ENCODE results near the gene EYS. TPM values are rescaled to one million over a fixed set of nuclear protein-coding genes. Genes with fewer than 3 reads are reported as not detected.

Gene EYS
- total RNA-seq, 1 donor, result under 0.01 TPM

DNA sequence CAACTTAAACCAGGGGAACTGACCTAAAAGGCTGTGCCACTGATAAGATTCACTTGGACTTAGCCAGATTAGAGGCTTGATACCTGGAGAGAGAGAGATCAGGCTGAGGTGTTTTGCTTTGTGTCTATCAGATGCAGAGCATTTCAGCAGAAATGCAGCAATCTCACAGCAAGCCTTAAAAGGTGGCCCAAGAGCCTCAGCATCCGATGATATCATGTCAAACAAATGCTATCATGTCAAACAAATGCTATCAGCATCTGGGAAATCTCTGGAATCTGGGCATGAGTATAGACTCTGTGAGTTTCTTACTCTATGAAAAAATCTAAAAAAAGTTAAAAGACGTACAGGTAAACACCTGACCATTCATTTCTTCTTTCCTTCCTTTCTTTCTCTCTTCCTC is 718.9 kb downstream of the EYS start:
- DNase-seq (ENCODE audit: low read depth in 2 of 3, low spot score in 2 of 3), result no peak

DNA sequence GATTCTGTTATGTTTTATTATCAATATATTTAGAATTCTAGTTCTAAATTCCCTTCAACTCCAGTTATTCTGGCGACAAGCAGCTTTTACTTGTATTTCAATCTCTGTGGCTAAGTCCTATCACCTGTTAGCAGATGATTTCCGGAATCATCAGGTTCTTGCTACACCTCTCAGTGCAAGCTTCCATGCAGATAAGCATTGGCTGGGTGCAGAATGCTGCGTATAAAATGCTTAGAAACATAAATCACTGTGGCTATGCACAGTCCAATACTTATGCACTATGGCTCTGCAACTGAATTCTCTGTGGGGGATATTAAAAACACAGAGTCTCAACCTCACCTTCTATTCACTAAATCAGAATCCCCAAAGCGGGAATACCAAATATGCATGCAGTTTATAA is 720.0 kb downstream of the EYS start:
- DNase-seq (ENCODE audit: low read depth in 2 of 3, low spot score in 2 of 3), result no peak

DNA sequence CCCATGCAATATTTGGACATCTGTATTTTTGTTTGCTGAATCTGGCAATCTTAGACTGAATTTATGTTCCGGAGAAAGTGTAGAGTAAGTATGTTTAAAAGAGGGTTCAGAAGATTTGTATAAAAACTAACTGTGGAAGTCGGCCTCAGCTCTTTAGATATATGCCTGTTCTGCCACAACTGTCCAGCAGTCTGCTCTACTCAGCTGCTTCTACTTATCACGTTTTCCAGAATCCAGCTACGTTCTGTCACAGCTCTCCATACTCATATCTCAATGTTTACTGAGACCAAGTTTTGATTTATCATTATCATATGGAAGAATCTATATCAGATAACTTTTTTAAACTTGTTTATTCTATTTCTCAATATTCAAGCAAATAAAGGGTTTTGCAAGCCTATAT is 721.3 kb downstream of the EYS start:
- DNase-seq (ENCODE audit: low read depth in 2 of 3, low spot score in 2 of 3), result no peak

DNA sequence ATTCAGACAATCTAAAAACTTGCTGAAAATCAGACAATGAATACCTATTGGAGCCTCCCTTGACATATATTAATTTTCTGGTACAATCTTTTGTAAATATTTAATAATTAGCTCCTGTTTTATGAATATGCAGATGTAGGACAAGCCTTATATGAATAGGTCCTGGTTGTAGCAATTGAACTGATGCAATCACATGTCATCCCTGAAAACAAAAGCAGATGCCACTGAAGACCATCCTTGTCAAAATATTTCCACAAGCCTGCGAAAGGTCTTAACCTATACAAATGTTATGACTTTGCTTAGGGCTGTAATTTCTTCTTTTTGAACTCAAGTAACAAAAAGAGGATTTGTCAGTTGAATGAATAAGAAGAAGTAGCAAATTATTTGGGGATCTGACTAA is 722.1 kb downstream of the EYS start:
- no peak for DNase-seq (ENCODE audit: low read depth in 2 of 3, low spot score in 2 of 3)

DNA sequence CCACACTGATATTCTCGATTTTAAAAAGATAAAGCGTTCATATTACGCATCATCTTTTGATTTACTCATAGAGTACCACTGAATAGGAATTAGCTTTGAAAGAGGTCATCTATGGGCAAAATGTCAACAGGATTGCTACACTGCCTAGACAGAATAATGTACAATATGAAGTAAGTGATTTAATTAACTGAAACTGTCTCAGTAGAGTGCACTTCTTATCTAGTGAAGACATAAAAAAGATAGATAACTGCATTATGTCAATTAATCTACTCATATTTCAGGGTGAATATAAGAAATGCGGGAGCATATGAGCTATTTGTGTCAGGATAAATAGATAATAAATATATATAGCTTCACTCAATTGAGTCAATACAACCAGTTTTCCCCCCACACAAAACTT is 723.9 kb downstream of the EYS start:
- no peak for DNase-seq (ENCODE audit: low read depth in 2 of 3, low spot score in 2 of 3)

DNA sequence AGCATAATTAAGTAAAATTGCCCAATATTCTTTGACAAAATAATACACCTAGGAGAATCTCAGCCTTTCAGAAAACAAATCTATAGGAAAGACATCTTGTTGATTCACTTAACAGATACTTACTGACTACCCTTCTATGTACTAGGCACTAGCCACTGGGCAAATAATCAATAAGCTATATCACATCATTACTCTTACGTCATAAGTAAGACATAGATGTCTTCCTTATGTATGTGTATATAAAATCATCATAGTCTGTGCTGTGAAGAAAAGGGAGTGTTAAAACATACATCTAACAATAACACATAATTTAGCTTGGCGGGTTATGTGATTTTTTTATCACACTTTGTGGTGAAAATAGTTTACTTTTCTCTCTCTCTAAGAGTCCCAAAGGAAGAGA is 733.9 kb downstream of the EYS start:
- DNase-seq (ENCODE audit: low read depth in 2 of 3, low spot score in 2 of 3), result no peak

DNA sequence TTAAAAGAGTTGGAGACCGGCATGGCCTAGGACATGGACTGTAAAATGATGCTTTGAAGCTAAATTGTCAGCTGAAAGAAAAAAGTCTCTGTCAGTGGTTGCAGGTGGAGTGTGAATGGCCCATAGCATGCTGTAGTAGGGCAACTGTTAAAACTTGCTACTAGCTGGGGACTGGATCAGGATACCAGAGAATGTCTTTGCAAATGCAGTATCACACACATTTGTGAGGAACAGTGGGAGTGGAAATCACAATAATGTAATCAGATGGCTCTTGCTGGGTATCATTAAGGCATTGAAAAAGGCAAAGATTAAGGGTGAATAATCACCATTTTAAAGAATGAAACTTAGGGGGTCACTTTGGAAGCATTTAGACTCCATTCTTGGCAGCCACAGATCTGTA is 737.9 kb downstream of the EYS start:
- no peak for DNase-seq (ENCODE audit: low read depth in 2 of 3, low spot score in 2 of 3)

DNA sequence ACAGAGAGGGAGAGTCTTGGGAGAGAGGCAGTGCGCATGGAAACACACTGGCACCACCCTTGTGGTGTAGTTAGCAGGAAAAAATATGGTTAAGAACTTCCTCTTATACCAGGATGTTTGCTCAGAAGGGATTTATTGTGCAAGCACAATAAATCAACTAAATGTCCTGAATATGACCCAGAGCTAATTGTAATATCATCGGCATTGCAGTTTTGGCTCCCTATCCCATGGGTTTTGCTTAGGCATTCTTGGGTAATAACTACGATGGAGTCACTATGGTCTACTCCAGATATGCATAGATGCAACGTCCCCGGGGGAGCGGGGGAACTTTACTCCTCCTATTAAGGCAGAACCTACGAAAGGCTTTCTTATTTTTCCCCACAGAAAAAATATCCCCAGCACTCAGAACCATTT is 751.6 kb downstream of the EYS start:
- DNase-seq (ENCODE audit: low read depth in 2 of 3, low spot score in 2 of 3), result peak in 2 of 3 donors; percentile 51 to 87

DNA sequence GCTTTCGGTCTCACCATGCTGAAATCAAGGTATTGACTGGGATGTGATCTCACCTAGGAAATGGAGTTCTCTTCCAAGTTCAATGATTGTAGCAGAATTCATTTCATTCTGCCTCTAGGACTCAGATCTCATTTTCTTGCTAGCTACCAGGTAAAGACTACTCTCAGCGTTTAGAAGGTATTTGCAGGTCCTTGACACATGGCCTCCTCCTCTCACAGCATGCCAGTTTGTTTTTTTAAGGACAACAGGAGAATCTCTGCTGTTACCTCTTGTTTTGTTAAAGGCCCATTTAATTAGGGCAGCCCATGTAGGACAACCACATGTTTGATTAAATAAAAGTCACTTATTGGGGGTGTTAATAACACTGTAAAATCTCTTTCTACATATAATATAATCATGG is 757.8 kb downstream of the EYS start:
- DNase-seq (ENCODE audit: low read depth in 2 of 3, low spot score in 2 of 3), result no peak

DNA sequence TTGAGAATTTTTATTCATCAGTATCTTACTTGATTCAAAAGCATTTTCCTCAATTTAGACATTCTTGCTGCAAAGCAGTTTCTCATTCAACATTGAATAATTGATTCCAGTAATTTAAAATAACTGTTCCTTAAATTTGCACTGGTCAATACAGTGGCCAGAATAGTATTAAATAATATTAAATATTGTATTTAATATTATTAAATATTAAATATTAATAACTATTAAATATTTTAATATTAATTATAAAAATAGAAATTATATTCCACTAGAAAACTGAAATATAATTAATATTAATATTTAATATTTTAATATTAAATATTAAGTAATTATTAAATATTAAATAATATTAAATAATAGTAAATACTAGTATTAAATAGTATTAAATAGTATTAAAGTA is 758.8 kb downstream of the EYS start:
- no peak for DNase-seq (ENCODE audit: low read depth in 2 of 3, low spot score in 2 of 3)

DNA sequence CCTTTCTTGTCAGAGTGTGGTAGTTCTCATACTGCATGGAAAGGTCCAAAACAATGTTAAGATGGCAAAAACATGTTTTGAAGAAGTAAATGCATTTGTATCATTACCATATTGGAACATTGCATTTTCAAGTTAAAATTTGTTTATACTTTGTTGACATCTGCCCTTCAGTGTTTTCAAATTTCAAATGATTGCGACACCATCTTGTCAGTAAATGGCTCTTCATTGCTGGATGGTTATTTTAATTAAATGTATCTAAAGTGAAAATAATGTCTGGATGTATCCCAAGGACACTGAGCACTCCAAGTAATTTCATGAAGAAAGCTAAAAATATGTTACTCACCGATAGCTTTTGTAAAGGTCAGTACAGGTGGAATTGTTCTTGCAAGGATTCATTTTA is 761.6 kb downstream of the EYS start:
- no peak for DNase-seq (ENCODE audit: low read depth in 2 of 3, low spot score in 2 of 3)

DNA sequence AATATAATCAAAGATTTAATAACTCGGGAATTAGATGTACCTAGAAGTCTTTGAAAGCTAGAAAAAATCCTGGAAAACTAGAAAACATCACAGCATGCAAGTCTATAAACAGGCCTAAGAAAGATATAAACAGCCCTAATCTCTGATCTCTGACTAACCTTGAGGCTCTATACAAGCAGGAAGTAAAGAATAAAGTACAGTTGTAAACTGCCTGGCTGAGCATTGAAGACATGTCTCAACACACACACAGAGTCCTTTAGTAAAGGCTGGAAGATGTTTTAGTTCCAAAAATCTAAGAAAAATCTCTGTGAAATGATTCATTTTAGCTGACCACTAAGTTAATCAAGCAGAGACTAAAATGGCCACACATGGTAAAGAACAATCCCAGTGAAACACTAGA is 774.5 kb downstream of the EYS start:
- DNase-seq (ENCODE audit: low read depth in 2 of 3, low spot score in 2 of 3), result no peak

DNA sequence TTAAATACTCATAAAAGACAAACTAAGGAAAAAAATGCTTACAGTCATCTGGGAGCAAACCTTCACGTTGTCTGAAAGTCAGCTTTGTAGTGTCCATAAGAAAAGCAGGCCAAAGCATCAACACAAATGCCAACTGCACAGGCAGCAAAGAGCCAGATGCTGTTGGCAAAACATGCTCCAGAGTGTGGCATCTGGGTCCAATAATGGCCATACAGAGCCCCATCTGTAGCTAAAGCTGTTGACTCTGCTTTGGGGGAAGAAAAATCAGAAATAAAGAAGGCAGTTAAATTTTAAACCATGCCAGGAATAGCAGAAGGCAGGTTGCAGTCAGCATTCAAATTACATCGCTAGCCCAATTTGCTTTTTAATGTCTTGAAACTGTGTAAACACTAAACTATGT is 776.3 kb downstream of the EYS start:
- DNase-seq (ENCODE audit: low read depth in 2 of 3, low spot score in 2 of 3), result no peak

DNA sequence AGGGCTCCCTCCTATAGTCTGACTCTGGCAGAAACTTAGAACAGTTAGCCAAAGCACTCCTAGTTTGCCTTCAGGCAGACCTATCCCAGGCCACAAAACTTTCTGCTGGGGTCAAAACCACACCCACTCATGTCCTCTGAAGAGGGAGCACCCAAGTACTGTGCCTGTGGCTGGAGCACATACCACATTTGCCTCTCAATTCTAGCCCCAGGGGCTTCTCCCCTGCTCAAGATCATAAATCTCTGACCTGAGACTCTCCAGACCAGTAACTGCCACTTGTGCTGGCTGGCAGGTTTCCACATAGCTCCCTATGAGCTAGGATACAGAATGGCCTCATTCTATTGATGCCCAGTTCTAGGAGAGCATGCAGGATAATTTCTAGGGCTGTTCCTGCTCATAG is 781.0 kb downstream of the EYS start:
- no peak for DNase-seq (ENCODE audit: low read depth in 2 of 3, low spot score in 2 of 3)

DNA sequence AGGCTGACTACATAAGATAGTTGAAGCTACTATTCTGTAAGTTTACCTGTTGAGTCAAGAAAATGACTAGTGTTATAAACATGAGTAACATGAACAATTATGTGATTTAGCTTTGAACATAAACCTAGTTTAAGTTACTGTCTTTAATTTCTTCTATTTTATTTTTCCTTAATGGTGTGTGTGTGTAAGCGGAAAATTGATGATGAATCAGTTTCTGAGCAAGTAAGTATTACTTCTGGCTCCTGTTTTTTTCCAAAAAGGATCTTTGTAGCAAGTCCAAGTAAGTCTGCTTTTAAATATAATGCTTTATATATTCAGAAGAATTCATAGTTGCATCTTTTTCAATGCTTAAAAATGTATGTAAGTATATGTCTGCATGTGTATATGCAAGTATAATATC is 786.8 kb downstream of the EYS start:
- DNase-seq (ENCODE audit: low read depth in 2 of 3, low spot score in 2 of 3), result no peak

DNA sequence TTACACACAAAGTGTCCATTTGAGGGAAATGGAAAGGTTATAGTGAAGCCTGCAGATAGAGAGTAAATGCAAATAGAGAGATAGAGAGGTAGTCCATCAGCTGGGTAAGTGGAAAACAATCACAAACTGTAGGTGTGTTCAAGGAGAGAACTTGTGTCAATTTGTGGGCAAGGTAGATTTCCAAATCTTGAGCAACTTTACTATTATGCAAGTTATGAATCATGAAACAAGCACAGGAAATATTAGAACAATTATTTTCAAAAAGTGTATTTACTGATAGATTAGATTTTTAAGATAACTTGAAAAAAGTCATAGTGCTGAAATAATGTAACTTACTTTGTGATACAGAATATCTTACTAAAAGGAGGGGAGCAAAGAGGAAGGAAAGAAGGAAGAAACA is 792.9 kb downstream of the EYS start:
- DNase-seq (ENCODE audit: low read depth in 2 of 3, low spot score in 2 of 3), result no peak

DNA sequence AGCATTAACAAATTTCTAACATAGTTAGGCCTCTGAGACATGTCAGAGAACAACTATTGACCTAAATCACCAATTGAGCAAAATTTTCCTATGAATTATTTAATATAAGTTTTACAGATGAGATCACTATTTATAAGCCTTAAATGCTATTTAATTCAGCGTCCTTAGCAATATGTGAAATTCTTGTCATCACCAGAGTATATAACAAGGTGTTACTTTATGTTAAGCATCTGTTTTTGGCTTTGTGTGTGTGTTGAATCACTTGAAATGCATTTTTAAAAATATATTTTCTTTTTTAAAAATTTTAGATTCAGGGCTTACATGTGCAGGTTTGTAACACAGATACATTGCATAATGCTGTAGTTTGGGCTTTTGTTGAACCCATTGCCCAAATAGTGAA is 794.1 kb downstream of the EYS start:
- no peak for DNase-seq (ENCODE audit: low read depth in 2 of 3, low spot score in 2 of 3)

DNA sequence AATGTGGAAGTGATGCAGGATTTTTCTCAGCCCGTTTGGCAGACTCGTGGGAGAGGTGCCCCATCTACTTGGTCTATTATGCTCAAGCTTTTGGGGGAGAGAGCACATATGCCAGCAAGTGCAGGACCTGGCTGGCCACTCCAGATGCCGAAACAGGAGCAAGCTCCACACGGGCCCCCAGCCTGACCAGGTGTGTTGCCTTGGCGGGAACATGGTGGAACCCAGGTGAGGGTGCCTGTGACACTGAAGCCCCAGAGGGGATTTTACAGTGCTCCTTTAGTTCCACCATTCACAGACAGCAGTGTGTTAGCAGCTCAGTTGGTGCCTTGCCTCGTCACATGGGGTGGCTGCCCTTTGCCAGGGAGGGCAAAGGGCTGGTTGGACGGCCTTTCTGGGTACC is 798.9 kb downstream of the EYS start:
- DNase-seq (ENCODE audit: low read depth in 2 of 3, low spot score in 2 of 3), result no peak

DNA sequence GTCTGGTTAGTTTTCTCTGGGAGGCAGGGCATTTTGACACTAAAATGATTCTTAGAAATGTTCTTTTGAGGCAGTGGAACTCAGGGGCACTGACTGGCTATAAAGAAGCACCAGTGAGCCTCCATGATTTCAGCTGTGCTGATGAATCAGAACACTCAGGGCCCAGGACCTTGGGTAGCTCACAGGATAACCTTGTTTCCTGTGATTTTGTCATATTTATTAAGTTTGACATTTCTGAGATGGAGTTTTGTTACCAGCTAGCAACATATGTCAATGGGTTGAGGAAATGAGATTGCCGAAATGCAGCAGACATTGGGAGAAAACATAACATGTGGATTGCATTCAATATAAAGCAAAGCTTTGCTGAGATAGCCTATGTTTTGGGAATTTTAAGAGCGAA is 802.4 kb downstream of the EYS start:
- no peak for DNase-seq (ENCODE audit: low read depth in 2 of 3, low spot score in 2 of 3)

DNA sequence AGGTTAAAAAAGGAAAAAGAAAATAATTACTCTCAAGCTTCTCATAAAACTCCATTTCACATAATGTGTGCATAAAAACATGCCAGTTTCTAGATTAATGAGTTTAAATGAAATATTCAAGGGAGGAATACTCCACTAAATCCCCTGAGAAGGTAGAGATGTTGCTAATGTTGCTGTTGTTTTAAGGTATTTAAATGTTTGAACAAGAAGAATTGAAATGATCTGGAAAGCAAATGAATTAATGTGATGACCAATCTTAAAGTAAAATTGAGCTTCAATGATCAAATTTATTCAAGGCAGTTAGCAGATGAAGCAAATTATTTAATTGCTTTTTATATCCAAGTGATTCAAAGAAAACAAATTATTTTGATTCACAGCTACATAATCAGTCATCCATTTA is 804.4 kb downstream of the EYS start:
- no peak for DNase-seq (ENCODE audit: low read depth in 2 of 3, low spot score in 2 of 3)

DNA sequence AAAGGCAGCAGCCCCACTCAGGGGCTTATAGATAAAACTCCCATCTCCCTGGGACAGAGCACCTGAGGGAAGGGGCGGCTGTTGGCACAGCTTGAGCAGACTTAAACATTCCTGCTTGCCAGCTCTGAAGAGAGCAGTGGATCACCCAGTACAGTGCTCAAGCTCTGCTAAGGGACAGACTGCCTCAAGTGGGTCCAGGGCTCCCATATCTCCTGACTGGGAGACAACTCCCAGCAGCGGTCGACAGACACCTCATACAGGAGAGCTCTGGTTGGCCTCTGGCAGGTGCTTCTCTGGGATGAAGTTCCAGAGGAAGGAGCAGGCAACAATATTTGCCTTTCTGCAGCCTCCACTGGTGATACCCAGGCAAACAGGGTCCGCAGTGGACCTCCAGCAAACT is 810.1 kb downstream of the EYS start:
- DNase-seq (ENCODE audit: low read depth in 2 of 3, low spot score in 2 of 3), result no peak

DNA sequence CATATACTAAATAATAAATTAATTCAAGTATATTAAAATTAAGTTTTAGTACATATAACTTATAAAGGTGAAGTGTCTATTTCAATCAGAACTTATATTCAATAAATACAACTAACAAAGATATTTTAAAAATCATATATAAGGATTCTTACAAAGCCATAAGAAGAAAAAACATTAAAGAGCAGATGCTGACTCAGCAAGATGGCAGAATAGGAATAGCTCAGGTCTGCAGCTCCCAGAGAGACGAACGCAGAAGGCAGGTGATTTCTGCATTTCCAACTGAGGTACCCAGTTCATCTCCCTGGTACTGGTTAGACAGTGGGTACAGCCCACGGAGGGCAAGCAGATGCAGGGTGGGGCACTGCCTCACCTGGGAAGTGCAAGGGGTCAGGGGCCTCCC is 811.1 kb downstream of the EYS start:
- DNase-seq (ENCODE audit: low read depth in 2 of 3, low spot score in 2 of 3), result no peak

DNA sequence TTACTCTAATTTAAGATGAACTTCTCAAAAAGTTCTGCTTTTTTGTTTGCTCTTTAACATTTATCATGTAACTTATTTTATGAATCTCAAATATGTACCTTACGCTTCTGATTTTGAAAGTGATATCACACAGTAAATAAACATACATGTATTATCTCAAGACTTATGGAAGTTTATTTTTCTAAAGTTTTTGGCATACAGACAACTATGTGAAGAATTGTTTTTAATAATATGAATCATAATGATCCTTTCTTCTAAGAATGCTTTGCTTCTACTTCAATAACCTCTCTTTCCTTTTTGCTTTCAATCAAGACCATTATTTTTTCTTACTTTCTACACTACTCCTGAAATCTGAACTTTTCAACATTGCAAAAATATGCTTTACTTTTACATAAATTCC is 816.4 kb downstream of the EYS start:
- no peak for DNase-seq (ENCODE audit: low read depth in 2 of 3, low spot score in 2 of 3)

DNA sequence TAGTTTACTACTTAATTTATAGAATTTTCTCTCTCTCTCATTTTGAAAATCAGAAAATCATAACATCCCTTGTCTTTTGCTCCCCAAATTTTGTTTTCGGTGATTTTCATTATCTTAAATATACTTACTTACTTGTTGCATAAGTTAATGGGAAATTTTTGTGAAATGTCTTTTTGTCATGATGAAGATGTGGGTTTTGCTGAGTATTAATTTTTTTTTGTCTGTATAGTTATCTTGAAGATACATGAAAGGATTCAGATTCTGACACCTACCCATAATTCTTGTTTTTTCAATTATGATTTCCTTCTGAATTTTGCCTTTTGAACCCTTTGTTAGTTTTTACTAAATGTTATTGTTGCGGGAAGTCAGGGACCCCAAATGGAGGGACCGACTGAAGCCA is 817.9 kb downstream of the EYS start:
- DNase-seq (ENCODE audit: low read depth in 2 of 3, low spot score in 2 of 3), result no peak

Measured in hematopoietic multipotent progenitor cell (in vitro differentiated cells).